ENCODE data around the gene CAMK2G. TPM values are rescaled to one million over a fixed set of nuclear protein-coding genes. Genes with fewer than 3 reads are reported as not detected.
A peak's percentile ranks its signal among the peaks of the same experiment; 100 is the strongest.

Gene CAMK2G
- total RNA-seq, 1 donor from 2014 or later: 24.9 TPM

DNA sequence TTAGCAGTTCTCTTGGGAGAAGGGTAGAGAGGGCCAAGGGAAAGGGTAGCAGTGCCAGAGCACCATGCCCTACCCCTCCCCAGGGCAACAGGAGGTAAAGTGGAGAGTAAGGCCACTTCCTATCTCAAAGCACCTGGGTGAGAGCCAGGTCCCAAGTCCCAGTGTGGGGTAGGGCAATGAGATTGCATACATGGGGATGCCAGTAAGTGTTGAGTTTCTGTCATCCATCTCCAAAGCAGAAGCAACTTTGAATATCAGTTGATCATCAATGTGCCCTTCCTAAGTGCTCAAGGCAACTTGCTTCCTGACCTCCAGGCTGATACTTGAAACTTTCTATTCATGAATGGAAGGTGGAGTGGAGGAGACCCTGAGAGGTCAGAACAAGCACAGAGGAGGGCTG is 2.2 kb upstream of the CAMK2G start:
- no peak for DNase-seq (ENCODE audit: extremely low spot score, unreplicated experiment)
- Mint-ChIP-seq H3K9me3 (no peaks in the 10 kb centered on the region), H3K27me3 (no peaks in the 10 kb centered on the region), H3K4me3 (no peak overlapping the region), H3K36me3 (peaks cover 6% of the 10 kb centered on the region), H3K27ac (peak overlapping the region; percentile 79), H3K4me1 (ENCODE audit: unreplicated experiment) (peaks cover 21% of the 10 kb centered on the region)
- TF ChIP-seq, protein P1, sequence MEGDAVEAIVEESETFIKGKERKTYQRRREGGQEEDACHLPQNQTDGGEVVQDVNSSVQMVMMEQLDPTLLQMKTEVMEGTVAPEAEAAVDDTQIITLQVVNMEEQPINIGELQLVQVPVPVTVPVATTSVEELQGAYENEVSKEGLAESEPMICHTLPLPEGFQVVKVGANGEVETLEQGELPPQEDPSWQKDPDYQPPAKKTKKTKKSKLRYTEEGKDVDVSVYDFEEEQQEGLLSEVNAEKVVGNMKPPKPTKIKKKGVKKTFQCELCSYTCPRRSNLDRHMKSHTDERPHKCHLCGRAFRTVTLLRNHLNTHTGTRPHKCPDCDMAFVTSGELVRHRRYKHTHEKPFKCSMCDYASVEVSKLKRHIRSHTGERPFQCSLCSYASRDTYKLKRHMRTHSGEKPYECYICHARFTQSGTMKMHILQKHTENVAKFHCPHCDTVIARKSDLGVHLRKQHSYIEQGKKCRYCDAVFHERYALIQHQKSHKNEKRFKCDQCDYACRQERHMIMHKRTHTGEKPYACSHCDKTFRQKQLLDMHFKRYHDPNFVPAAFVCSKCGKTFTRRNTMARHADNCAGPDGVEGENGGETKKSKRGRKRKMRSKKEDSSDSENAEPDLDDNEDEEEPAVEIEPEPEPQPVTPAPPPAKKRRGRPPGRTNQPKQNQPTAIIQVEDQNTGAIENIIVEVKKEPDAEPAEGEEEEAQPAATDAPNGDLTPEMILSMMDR (conservative IDR thresholded peaks at IDR 0.05): no peak

DNA sequence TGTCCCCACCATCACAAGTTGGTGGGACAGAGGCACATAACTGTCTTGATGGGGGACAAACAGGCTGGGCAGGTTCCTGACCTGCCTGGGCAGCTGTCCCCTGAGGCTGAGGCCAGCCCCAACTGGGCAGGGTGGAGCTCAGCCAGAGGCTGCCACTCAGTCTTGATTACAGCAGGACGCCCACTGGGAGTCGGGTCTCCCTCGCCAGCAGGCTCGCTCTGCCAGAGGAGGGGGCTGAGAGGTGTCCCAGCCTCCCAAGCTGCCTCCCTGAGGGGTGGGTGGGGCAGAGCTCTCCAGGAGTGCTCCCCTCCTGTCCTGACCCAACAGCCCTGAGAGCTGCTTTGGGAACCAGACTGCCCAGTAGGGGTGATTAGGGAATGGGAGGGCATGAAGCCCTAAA is 1.8 kb upstream of the CAMK2G start:
- DNase-seq (ENCODE audit: extremely low spot score, unreplicated experiment): no peak
- Mint-ChIP-seq H3K27me3 (no peaks in the 10 kb centered on the region), H3K27ac (peak overlapping the region; percentile 79), H3K36me3 (peaks cover 7% of the 10 kb centered on the region), H3K9me3 (no peaks in the 10 kb centered on the region), H3K4me3 (peak overlapping the region; percentile 77), H3K4me1 (ENCODE audit: unreplicated experiment) (peaks cover 24% of the 10 kb centered on the region)
- TF ChIP-seq, protein P1 (conservative IDR thresholded peaks at IDR 0.05): no peak

DNA sequence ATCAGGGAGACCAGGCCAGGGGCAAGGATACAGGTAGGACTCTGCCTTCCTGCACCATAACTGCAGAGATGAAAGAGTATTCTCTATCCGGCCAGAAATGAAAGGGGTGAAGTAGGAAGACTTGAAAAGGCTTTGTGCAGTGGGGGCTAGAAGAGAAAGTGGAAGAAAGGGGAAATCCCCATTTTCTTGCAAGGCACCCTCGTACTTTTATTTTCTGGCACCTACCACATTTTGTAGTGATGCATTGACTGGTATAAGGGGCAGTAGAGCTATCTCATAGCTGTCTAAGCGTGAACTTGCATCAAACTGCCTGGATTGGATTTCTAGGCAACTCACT is 752 bp upstream of the CAMK2G start:
- TF ChIP-seq, protein P1 (conservative IDR thresholded peaks at IDR 0.05): no peak
- DNase-seq (ENCODE audit: extremely low spot score, unreplicated experiment): no peak
- H3K27me3 Mint-ChIP-seq: no peaks in the 10 kb centered on the region
- peak overlapping the region; percentile 72 for H3K4me3 Mint-ChIP-seq
- H3K27ac Mint-ChIP-seq: peak overlapping the region; percentile 65
- no peaks in the 10 kb centered on the region for H3K9me3 Mint-ChIP-seq
- H3K36me3 Mint-ChIP-seq: peaks cover 7% of the 10 kb centered on the region
- H3K4me1 Mint-ChIP-seq (ENCODE audit: unreplicated experiment): peaks cover 28% of the 10 kb centered on the region

DNA sequence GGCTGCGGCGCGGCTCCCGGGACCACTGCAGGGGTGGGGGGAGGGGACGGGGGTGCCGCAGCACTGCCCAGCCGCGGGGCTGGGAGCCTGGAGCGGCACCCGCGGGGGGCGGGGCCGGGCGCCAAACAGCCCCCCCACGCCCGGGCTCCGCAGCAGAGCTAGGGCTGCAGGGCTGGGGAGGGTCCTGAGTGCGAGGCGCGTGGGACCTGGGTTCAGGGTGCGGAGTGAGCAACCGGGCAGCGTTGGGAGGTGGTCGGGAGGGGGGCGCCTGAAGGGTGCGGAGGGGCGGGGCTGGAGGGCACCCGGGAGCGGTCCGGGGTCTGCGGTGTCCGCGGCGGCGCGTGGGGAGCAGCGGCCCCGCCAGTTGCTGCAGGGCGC is 528 bp downstream of the CAMK2G start:
- TF ChIP-seq, protein P1 (conservative IDR thresholded peaks at IDR 0.05): no peak
- Mint-ChIP-seq H3K36me3 (peaks cover 7% of the 10 kb centered on the region), H3K27me3 (no peaks in the 10 kb centered on the region), H3K9me3 (no peaks in the 10 kb centered on the region), H3K27ac (no peak overlapping the region), H3K4me1 (ENCODE audit: unreplicated experiment) (peaks cover 22% of the 10 kb centered on the region), H3K4me3 (no peak overlapping the region)
- DNase-seq (ENCODE audit: extremely low spot score, unreplicated experiment): no peak

DNA sequence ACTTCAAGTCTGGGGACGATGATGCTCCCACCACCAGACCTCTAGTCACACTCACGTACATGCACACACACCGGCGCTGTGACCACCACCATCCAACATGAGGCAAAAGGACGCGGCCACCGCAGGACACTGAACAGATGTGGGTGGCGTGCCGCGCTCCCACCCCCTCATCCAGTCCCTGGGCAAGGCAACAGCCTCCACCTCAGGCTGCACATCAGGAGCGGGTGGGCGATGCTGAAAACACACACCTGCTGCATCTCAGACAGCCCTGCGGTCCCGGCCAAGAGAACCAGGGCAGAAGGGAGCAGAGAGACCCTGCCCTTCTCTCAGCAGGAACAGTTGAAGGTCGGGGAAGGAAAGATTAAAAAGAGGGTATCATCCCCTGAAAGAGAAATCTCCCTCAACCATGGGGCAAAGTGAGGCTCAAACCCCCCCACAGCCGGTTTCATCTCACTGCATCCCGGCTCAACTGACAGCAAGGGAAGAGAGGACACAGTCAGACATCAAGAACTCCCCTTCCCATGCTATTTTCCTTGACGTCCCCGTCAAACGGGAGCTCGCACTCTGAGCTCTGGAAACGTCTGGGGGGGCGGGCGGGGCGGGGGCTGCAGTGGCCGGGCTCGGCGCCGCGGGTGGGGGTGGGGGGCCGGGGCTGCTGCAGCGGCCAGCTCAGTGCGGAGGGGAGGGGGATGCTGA is 1.1 kb downstream of the CAMK2G start:
- TF ChIP-seq, protein P1 (conservative IDR thresholded peaks at IDR 0.05): no peak
- H3K4me3 Mint-ChIP-seq: peak overlapping the region; percentile 85
- no peaks in the 10 kb centered on the region for H3K27me3 Mint-ChIP-seq
- peak overlapping the region; percentile 90 for H3K27ac Mint-ChIP-seq
- H3K36me3 Mint-ChIP-seq: peaks cover 7% of the 10 kb centered on the region
- no peak for DNase-seq (ENCODE audit: extremely low spot score, unreplicated experiment)
- H3K4me1 Mint-ChIP-seq (ENCODE audit: unreplicated experiment): peaks cover 22% of the 10 kb centered on the region
- no peaks in the 10 kb centered on the region for H3K9me3 Mint-ChIP-seq
